Neural crest cell (in vitro differentiated cells): ENCODE data around the gene PMM2. TPM values are rescaled to one million over a fixed set of nuclear protein-coding genes. Genes with fewer than 3 reads are reported as not detected.
"Not testable (repeated sequence)": the region's sequence is repeated elsewhere in the genome, so short reads cannot be mapped to it uniquely, and the experiment has no call there.

Source experiments
- DNase-seq: peaks from one replicate; pipeline ENCODE4 v3.0.0; 2021; ENCODE audit warnings: low read depth, mixed read lengths, low spot score
- H3K27ac Mint-ChIP-seq: one replicate; pipeline ENCODE4 v1.8.0; 2021; ENCODE audit warnings: mild to moderate bottlenecking, mixed read lengths; ENCODE audit not compliant: unreplicated experiment
- H3K27me3 Mint-ChIP-seq: 2 replicates; pipeline ENCODE4 v1.8.0; 2021; ENCODE audit warnings: low read depth, mild to moderate bottlenecking, mixed read lengths
- H3K36me3 Mint-ChIP-seq: 2 replicates; pipeline ENCODE4 v1.8.0; 2021; ENCODE audit warnings: low read depth, mild to moderate bottlenecking, mixed read lengths
- H3K4me1 Mint-ChIP-seq: 2 replicates; pipeline ENCODE4 v1.8.0; 2021; ENCODE audit warnings: mixed read lengths
- H3K4me3 Mint-ChIP-seq: one replicate; pipeline ENCODE4 v1.8.0; 2021; ENCODE audit warnings: mild to moderate bottlenecking, mixed read lengths
- H3K9me3 Mint-ChIP-seq: 2 replicates; pipeline ENCODE4 v1.8.0; 2021; ENCODE audit warnings: mixed read lengths
- total RNA-seq: library from RNA; stranded (reverse); gene quantifications from 2 replicates; pipeline ENCODE4 v1.2.1, GENCODE V29; 2021
- TF ChIP-seq, protein P1 (sequence below): fragments of 200-600 bp; sonication (generic); conservative IDR thresholded peaks from 2 replicates; pipeline ENCODE4 v1.5.0; 2021; ENCODE audit warnings: antibody characterized with exemption, mild to moderate bottlenecking

Gene PMM2
- total RNA-seq, 1 donor from 2014 or later, result 21.5 TPM

- Mint-ChIP-seq H3K27ac (no peak overlapping the region), H3K4me1 (no peaks in the 10 kb centered on the region), H3K27me3 (no peaks in the 10 kb centered on the region), H3K4me3 (no peak overlapping the region), H3K9me3 (no peaks in the 10 kb centered on the region), H3K36me3 (peaks cover 2% of the 10 kb centered on the region)
- TF ChIP-seq, protein P1, sequence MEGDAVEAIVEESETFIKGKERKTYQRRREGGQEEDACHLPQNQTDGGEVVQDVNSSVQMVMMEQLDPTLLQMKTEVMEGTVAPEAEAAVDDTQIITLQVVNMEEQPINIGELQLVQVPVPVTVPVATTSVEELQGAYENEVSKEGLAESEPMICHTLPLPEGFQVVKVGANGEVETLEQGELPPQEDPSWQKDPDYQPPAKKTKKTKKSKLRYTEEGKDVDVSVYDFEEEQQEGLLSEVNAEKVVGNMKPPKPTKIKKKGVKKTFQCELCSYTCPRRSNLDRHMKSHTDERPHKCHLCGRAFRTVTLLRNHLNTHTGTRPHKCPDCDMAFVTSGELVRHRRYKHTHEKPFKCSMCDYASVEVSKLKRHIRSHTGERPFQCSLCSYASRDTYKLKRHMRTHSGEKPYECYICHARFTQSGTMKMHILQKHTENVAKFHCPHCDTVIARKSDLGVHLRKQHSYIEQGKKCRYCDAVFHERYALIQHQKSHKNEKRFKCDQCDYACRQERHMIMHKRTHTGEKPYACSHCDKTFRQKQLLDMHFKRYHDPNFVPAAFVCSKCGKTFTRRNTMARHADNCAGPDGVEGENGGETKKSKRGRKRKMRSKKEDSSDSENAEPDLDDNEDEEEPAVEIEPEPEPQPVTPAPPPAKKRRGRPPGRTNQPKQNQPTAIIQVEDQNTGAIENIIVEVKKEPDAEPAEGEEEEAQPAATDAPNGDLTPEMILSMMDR, result no peak
- no peak for DNase-seq
Observed at GRCh38 chr16:8782673-8783072, 15.0 kb upstream of the PMM2 start.

DNA sequence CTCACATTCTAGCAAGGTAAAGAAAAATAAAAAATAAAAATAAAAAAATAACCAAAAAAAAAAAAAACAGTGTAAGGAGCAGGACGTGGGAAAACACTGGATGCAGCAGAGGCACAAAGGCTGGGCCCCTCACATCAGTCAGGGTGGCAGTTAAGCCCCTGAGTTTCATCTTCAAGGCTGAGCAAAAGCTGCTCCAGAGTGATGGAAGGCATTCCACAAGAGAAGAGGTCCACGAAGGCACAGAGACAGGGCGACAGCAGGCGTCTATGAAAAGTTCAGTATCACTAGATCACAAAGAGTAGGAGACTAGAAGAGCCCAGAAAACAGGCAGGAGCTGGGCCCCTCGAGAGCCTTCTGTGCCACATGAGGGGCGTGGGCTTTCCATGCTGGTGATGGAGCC lies 12.2 kb upstream of the PMM2 start:
- H3K4me1 Mint-ChIP-seq, result no peaks in the 10 kb centered on the region
- TF ChIP-seq, protein P1, result no peak
- H3K36me3 Mint-ChIP-seq, result no peaks in the 10 kb centered on the region
- no peak overlapping the region for H3K4me3 Mint-ChIP-seq
- no peaks in the 10 kb centered on the region for H3K9me3 Mint-ChIP-seq
- peak overlapping the region; percentile 28 for H3K27ac Mint-ChIP-seq
- DNase-seq, result no peak
- no peaks in the 10 kb centered on the region for H3K27me3 Mint-ChIP-seq

- H3K4me1 Mint-ChIP-seq, H3K27me3 Mint-ChIP-seq, H3K36me3 Mint-ChIP-seq, H3K4me3 Mint-ChIP-seq, H3K27ac Mint-ChIP-seq, DNase-seq, H3K9me3 Mint-ChIP-seq: not testable (repeated sequence)
Observed at GRCh38 chr16:8786316-8786715, 11.3 kb upstream of the PMM2 start.

DNA sequence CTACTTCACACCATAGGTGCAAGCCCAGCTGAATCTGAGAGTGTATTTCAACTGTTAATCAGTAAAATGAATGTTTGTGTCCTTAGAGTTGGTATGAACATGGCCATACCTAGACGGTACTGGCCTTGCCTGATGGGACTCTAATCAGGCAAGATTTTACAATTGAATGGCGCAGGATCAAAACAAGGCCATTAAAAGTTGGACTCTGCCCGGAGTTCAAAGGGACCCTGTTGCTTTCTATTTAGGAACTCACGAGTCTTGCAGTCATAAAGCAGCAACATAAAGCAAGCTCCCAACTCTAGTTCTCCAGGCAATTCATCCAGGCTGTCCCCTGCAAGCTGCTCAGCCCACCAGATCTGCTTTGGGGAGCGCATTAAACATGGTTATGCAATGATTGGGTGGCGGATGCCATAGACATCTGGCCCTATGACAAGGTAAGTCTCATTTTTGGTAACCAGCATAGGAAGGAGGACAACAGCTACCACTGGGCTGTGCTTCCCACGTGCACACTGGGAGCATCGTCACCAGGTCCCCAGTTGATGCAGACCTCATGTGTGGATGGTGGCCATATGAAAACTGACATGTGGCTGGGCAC lies 9.0 kb upstream of the PMM2 start:
- no peaks in the 10 kb centered on the region for H3K9me3 Mint-ChIP-seq
- TF ChIP-seq, protein P1, result no peak
- H3K4me1 Mint-ChIP-seq, result peaks cover 8% of the 10 kb centered on the region
- no peak overlapping the region for H3K4me3 Mint-ChIP-seq
- DNase-seq, result no peak
- no peak overlapping the region for H3K27ac Mint-ChIP-seq
- H3K36me3 Mint-ChIP-seq, result no peaks in the 10 kb centered on the region
- H3K27me3 Mint-ChIP-seq, result no peaks in the 10 kb centered on the region

- peaks cover 44% of the 10 kb centered on the region for H3K4me1 Mint-ChIP-seq
- no peaks in the 10 kb centered on the region for H3K9me3 Mint-ChIP-seq
- peak overlapping the region; percentile 58 for H3K4me3 Mint-ChIP-seq
- TF ChIP-seq, protein P1, result no peak
- no peak for DNase-seq
- no peak overlapping the region for H3K27ac Mint-ChIP-seq
- H3K36me3 Mint-ChIP-seq, result no peaks in the 10 kb centered on the region
- H3K27me3 Mint-ChIP-seq, result no peaks in the 10 kb centered on the region
Observed at GRCh38 chr16:8795091-8795490, 2.5 kb upstream of the PMM2 start.

DNA sequence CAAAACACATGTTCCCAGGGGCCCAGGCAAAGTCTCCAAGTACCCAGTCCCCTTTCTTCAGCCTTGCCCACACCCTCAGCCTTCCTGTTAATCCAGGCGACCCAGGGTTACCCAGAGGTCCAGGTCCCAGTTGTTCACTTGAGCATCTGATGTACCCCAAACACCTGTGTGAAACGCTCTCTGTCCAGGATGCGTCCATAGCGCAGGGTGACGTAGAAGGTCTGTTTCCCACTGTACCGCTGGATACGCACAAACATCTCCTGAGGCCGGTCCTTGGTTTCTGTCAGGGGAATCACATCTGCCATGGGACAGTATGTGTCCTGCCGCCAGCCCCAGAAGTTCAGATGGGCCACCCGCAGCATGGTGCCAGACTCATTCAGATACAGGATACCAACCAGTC lies 1.8 kb upstream of the PMM2 start:
- DNase-seq, result no peak
- no peak overlapping the region for H3K27ac Mint-ChIP-seq
- no peaks in the 10 kb centered on the region for H3K27me3 Mint-ChIP-seq
- peaks cover 44% of the 10 kb centered on the region for H3K4me1 Mint-ChIP-seq
- no peaks in the 10 kb centered on the region for H3K36me3 Mint-ChIP-seq
- peak overlapping the region; percentile 98 for H3K4me3 Mint-ChIP-seq
- TF ChIP-seq, protein P1, result no peak
- no peaks in the 10 kb centered on the region for H3K9me3 Mint-ChIP-seq
